HG03378 (cell line): ENCODE measurements around the gene PRR18.

Experiments
- ATAC-seq: cut with Tn5 transposase; IDR thresholded peaks from one replicate; pipeline ENCODE4 v1.9.1; 2021; ENCODE audit warnings: mild to moderate bottlenecking, moderate library complexity; ENCODE audit not compliant: unreplicated experiment

Gene PRR18

GRCh38 chr6:166307082-166308032, 835 bp downstream of the PRR18 start:
- peak; percentile 26 for ATAC-seq

GRCh38 chr6:166306378-166307081, 1.7 kb downstream of the PRR18 start:
- no peak for ATAC-seq

GRCh38 chr6:166305562-166306117, 2.6 kb downstream of the PRR18 start:
- ATAC-seq: no peak

- ATAC-seq: no peak
Measured at GRCh38 chr6:166304106-166304505, 4.1 kb downstream of the PRR18 start.

- ATAC-seq: no peak
Measured at GRCh38 chr6:166301611-166302529, 6.3 kb downstream of the PRR18 start.

- ATAC-seq: no peak
Measured at GRCh38 chr6:166300357-166300987, 7.7 kb downstream of the PRR18 start.

- ATAC-seq: no peak
Measured at GRCh38 chr6:166297606-166298005, 10.6 kb downstream of the PRR18 start.

- no peak for ATAC-seq
Measured at GRCh38 chr6:166296035-166296883, 11.9 kb downstream of the PRR18 start.

GRCh38 chr6:166293731-166294584, 14.2 kb downstream of the PRR18 start:
- no peak for ATAC-seq

GRCh38 chr6:166289207-166290060, 18.8 kb downstream of the PRR18 start:
- ATAC-seq: no peak

- peak; percentile 97 for ATAC-seq
Measured at GRCh38 chr6:166286839-166287271, 21.3 kb downstream of the PRR18 start.

GRCh38 chr6:166285233-166285632, 23.0 kb downstream of the PRR18 start:
- no peak for ATAC-seq

- no peak for ATAC-seq
Measured at GRCh38 chr6:166284640-166285039, 23.6 kb downstream of the PRR18 start.

- ATAC-seq: no peak
Measured at GRCh38 chr6:166282394-166283032, 25.7 kb downstream of the PRR18 start.

GRCh38 chr6:166281104-166281503, 27.1 kb downstream of the PRR18 start:
- peak; percentile 50 for ATAC-seq

GRCh38 chr6:166279393-166279679, 28.9 kb downstream of the PRR18 start:
- ATAC-seq: no peak
